Activated CD4-positive, alpha-beta T cell treated with anti-CD3 and anti-CD28 coated beads for 1 hour (primary cell): ENCODE data around the gene TAS1R2.
A peak's percentile ranks its signal among the peaks of the same experiment; 100 is the strongest.
"Not testable (repeated sequence)": the region's sequence is repeated elsewhere in the genome, so short reads cannot be mapped to it uniquely, and the experiment has no call there.

Experiments used
- DNase-seq: peaks from one replicate; pipeline ENCODE4 v3.0.0-alpha.2; 2020

Gene TAS1R2

GRCh38 chr1:18859560-18859959 is at the start of gene TAS1R2:
TSS of gene TAS1R2 (minus strand) at chr1:18859660. CDS start at chr1:18859660, 0 bp downstream.
- no peak for DNase-seq

GRCh38 chr1:18907917-18908845 is 48.7 kb upstream of the TAS1R2 start:
- no peak for DNase-seq

GRCh38 chr1:18907021-18907916 is 47.8 kb upstream of the TAS1R2 start:
- DNase-seq, result peak; percentile 28

GRCh38 chr1:18903291-18903756 is 43.9 kb upstream of the TAS1R2 start:
- DNase-seq, result no peak

- peak; percentile 85 for DNase-seq
These were observed 43.2 kb upstream of the TAS1R2 start, which contains the start of gene ALDH4A1 for GRCh38 chr1:18902523-18903290. TSS of gene ALDH4A1 (minus strand) at chr1:18902555. CDS start at chr1:18902523, 32 bp downstream.

GRCh38 chr1:18901952-18902522 is 42.6 kb upstream of the TAS1R2 start:
- DNase-seq, result no peak

- DNase-seq, result no peak
These were observed 41.9 kb upstream of the TAS1R2 start for GRCh38 chr1:18901147-18901951.

GRCh38 chr1:18900303-18900841 is 40.9 kb upstream of the TAS1R2 start:
- DNase-seq, result no peak

GRCh38 chr1:18899363-18900049 is 40.0 kb upstream of the TAS1R2 start:
- no peak for DNase-seq

GRCh38 chr1:18898567-18898966 is 39.1 kb upstream of the TAS1R2 start:
- no peak for DNase-seq

GRCh38 chr1:18895317-18895716 is 35.9 kb upstream of the TAS1R2 start:
- DNase-seq, result no peak

GRCh38 chr1:18893120-18893519 is 33.7 kb upstream of the TAS1R2 start:
- DNase-seq, result no peak

GRCh38 chr1:18891858-18892257 is 32.4 kb upstream of the TAS1R2 start:
- not testable (repeated sequence) for DNase-seq

- no peak for DNase-seq
These were observed 31.9 kb upstream of the TAS1R2 start for GRCh38 chr1:18891426-18891780.

GRCh38 chr1:18890706-18891425 is 31.4 kb upstream of the TAS1R2 start:
- no peak for DNase-seq

GRCh38 chr1:18886003-18886335 is 26.5 kb upstream of the TAS1R2 start:
- no peak for DNase-seq

GRCh38 chr1:18885311-18886002 is 26.0 kb upstream of the TAS1R2 start:
- DNase-seq, result no peak

- no peak for DNase-seq
These were observed 25.3 kb upstream of the TAS1R2 start for GRCh38 chr1:18884727-18885126.

- no peak for DNase-seq
These were observed 24.9 kb upstream of the TAS1R2 start for GRCh38 chr1:18884419-18884717.
